ENCODE data around the gene HIRA.

The HIRA gene

GRCh38 chr22:19407649-19408606 lies 23.6 kb downstream of the HIRA start:
- DNase-seq (ENCODE audit: low spot score) = peak; percentile 40

GRCh38 chr22:19406846-19407245 lies 24.7 kb downstream of the HIRA start:
- DNase-seq (ENCODE audit: low spot score) = peak; percentile 7

- peak; percentile 9 for DNase-seq (ENCODE audit: low spot score)
Observed at GRCh38 chr22:19406281-19406811, 25.2 kb downstream of the HIRA start.

DNA sequence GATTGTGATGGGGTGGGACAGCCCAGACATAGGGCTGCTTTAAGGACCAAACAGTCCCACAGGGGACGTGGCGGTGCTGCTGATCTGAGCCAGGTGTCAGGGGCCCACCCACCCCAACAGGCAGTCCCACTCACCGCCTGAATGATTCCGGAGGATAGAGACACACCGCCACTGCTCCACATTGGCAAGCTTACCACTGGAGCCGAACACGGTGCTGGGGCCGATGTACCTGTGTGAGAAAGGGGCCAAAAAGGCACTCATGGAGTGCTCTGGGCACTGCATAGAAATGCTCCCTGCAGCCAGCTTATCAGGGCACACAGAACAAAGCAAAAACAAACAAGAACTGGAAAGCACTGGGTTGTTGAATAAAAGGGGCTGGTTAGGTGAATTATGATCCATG lies 25.9 kb downstream of the HIRA start:
- no peak for DNase-seq (ENCODE audit: low spot score)

DNA sequence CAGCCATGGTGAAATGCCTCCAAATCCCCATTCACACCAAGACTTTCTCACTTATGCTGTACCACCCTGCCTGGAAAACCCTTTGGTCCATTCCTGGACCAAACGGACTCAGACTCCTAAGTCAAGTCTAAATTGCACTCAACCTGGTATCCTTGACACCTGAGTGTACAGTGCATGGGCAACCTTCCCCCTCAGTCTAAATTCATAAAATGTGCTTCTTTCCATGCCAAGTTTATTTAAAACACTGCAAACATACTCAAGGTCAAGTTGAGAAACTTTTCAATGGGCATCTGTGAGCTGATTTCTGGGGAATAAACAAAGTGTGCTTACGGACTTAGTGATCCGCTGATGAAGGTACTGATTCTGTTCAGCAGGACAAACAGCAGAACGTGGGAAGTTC lies 26.4 kb downstream of the HIRA start:
- no peak for DNase-seq (ENCODE audit: low spot score)

GRCh38 chr22:19404676-19405075 lies 26.9 kb downstream of the HIRA start:
- no peak for DNase-seq (ENCODE audit: low spot score)

GRCh38 chr22:19402642-19403191 lies 28.8 kb downstream of the HIRA start:
- no peak for DNase-seq (ENCODE audit: low spot score)

DNA sequence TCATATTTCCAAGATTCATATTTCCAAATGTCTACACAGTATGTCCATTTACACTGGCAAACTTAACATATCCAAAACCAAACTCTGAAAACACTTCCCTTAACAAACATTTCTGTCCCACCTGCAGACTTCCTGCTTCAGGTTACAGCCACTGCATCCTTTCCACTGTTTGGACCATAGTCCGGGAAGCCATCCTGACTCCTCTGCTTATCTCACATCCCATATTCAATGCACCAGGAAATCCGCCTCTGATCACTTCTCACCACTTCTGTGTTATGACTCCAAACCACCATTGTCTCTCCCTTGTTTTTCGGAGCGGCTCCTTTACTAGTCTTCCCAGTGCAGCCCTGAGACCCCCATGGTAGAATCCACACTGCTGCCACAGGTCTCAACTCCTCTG lies 30.1 kb downstream of the HIRA start:
- DNase-seq (ENCODE audit: low spot score) = no peak

- DNase-seq (ENCODE audit: low spot score) = no peak
Observed at GRCh38 chr22:19400881-19401280, 30.7 kb downstream of the HIRA start.

DNA sequence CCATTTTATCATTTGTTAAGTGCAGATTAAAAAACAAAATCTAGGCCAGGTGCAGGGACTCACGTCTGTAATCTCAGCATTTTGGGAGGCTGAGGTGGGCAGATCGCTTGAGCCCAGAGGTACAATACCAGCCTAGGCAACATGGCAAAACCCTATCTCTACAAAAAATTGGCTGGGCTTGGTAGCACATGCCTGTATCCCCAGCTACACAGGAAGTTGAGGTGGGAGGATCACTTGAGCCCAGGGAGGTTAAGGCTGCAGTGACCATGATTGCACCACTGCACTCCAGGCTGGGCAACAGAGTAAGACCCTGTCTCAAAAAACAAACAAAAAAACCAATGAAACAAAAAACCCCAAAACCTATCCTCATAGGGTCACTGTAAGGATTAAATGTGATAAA lies 32.9 kb downstream of the HIRA start:
- DNase-seq (ENCODE audit: low spot score) = no peak

DNA sequence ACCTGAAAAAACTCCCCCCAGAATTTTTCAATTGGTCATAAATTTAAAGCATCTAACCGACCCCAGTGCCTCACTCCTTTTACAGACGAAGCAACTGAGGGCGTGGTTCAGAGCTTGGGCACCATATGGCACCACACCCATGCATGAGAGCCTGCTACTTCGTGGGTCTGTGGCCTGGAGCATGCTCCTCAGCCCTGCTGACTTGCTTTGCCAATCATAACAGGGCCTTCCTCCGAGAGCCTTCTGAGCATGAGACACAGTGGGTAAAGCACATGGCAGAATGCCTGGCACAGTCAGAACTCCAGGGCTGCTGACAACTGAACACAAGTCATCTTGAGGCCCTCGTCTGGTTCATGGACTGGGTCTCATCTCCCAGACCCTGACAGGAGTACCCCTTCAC lies 33.3 kb downstream of the HIRA start:
- peak; percentile 21 for DNase-seq (ENCODE audit: low spot score)

- no peak for DNase-seq (ENCODE audit: low spot score)
Observed at GRCh38 chr22:19397734-19398104, 33.8 kb downstream of the HIRA start.

GRCh38 chr22:19396934-19397733 lies 34.4 kb downstream of the HIRA start:
- no peak for DNase-seq (ENCODE audit: low spot score)

DNA sequence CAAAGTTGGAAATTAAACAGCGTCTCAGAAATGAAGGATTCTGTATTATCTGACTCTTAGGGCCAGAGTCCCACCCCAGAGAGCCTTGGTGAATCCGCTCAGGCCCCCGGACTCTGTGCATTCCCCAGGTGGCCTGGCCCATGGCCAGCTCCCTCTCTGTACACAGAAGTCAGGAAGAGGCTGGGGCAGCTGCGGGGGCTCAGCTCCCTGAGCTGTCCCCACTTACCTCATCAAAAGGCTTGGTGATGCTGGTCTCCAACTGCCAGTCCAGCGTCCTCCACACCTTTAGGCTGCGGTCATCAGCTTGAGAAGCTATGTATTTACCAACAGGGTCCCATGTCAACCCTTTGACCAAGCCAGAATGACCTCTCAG lies 35.0 kb downstream of the HIRA start:
- no peak for DNase-seq (ENCODE audit: low spot score)

DNA sequence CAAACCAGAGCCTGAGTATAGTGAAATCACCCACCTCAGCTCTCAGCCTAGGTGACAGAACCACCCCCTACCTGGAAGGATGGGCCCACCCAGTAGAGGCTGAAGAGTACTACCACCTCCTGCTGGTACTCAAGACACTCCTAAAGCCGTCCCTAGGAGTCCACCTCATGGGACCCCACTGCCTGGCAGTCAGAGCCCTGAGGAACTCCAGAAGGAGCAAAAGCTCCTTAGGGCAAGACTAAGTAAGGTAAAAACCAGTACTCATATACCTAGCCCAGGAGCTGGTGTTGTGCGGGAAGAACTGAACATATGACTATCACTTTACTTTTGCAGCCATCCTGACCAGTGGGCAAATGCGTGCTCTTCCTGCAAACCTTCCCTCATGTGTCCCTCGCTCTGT lies 36.3 kb downstream of the HIRA start:
- peak; percentile 5 for DNase-seq (ENCODE audit: low spot score)

- no peak for DNase-seq (ENCODE audit: low spot score)
Observed at GRCh38 chr22:19394274-19395050, 37.1 kb downstream of the HIRA start.

GRCh38 chr22:19393704-19394103 lies 37.8 kb downstream of the HIRA start:
- no peak for DNase-seq (ENCODE audit: low spot score)

GRCh38 chr22:19387575-19387974 lies 44.0 kb downstream of the HIRA start:
- no peak for DNase-seq (ENCODE audit: low spot score)

- DNase-seq (ENCODE audit: low spot score) = no peak
Observed at GRCh38 chr22:19387038-19387437, 44.5 kb downstream of the HIRA start.

- DNase-seq (ENCODE audit: low spot score) = no peak
Observed at GRCh38 chr22:19386248-19386647, 45.3 kb downstream of the HIRA start.

GRCh38 chr22:19385221-19385906 lies 46.2 kb downstream of the HIRA start:
- no peak for DNase-seq (ENCODE audit: low spot score)

All from D341Med (cell line).